Mammary epithelial cell (primary cell): ENCODE results near the gene MZT2A.
"Not testable (repeated sequence)": the region's sequence is repeated elsewhere in the genome, so short reads cannot be mapped to it uniquely, and the experiment has no call there.

Experiments used
- EZH2 ChIP-seq: IDR thresholded peaks from 2 replicates; pipeline ENCODE4 v1.6.1; 2012; ENCODE audit warnings: low read length, inconsistent platforms, borderline replicate concordance
- TF ChIP-seq, protein P1 (sequence below), 2 donors: IDR thresholded peaks in 1 of 2; conservative IDR thresholded peaks in 1 of 2; 2 replicates each; pipeline ENCODE4 v1.5.1; 2011 to 2012; ENCODE audit warnings: inconsistent platforms in 2 of 2, low read length in 2 of 2, mild to moderate bottlenecking in 2 of 2, control low read depth in 1 of 2, low read depth in 1 of 2; ENCODE audit not compliant: insufficient read depth in 1 of 2; ENCODE audit errors: extremely low read depth in 1 of 2

- TF ChIP-seq, protein P1, sequence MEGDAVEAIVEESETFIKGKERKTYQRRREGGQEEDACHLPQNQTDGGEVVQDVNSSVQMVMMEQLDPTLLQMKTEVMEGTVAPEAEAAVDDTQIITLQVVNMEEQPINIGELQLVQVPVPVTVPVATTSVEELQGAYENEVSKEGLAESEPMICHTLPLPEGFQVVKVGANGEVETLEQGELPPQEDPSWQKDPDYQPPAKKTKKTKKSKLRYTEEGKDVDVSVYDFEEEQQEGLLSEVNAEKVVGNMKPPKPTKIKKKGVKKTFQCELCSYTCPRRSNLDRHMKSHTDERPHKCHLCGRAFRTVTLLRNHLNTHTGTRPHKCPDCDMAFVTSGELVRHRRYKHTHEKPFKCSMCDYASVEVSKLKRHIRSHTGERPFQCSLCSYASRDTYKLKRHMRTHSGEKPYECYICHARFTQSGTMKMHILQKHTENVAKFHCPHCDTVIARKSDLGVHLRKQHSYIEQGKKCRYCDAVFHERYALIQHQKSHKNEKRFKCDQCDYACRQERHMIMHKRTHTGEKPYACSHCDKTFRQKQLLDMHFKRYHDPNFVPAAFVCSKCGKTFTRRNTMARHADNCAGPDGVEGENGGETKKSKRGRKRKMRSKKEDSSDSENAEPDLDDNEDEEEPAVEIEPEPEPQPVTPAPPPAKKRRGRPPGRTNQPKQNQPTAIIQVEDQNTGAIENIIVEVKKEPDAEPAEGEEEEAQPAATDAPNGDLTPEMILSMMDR (conservative IDR thresholded peaks at IDR 0.05 in 1 of 2, IDR thresholded peaks at IDR 0.05 in 1 of 2; ENCODE audit: extremely low read depth in 1 of 2, insufficient read depth in 1 of 2, low read depth in 1 of 2, low read length in 2 of 2) = not testable (repeated sequence)
- not testable (repeated sequence) for TF ChIP-seq EZH2
Observed at GRCh38 chr2:131514408-131515166, 22.4 kb upstream of the MZT2A start.
